Measurements from ENCODE around the gene GDPD5.

DNA sequence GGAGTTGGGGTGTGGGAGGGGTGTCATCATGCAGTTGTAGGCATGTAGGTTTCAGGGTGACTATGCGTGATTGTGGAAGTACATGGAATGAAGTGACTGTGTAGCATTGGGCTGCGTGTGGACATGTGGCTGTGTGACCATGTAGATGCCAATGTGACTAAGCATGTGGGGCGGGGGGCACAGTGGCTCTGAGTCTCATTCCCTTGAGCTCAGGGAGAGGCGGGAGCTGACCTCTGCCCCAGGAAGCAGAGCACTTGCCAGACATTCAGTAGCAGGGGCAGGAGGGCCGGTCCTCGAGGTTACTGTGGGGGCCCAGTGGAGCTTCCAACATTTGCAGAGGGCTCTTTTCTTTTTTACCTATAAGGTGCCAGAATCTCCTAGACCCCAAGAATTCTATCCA is 92.3 kb downstream of the GDPD5 start:
- TF ChIP-seq FOXK1 (CRISPR knock-in tag; IDR thresholded peaks at IDR 0.05; ENCODE audit: borderline replicate concordance) = no peak
- TF ChIP-seq RCOR1 (IDR thresholded peaks at IDR 0.05; ENCODE audit: borderline replicate concordance in 1 of 2, low read depth in 2 of 2, low read length in 2 of 2) = no peak
- no peak for TF ChIP-seq POLR3G (IDR thresholded peaks at IDR 0.05; ENCODE audit: extremely low read depth, insufficient read length, insufficient replicate concordance)
